AG08396 (cell line): ENCODE results near the gene PUM2.
A peak's percentile ranks its signal among the peaks of the same experiment; 100 is the strongest.
"Not testable (repeated sequence)": the region's sequence is repeated elsewhere in the genome, so short reads cannot be mapped to it uniquely, and the experiment has no call there.

Experiments used
- DNase-seq: peaks from one replicate; pipeline ENCODE4 v3.0.0; 2012; ENCODE audit warnings: low spot score, mixed read lengths

PUM2 gene, protein sequence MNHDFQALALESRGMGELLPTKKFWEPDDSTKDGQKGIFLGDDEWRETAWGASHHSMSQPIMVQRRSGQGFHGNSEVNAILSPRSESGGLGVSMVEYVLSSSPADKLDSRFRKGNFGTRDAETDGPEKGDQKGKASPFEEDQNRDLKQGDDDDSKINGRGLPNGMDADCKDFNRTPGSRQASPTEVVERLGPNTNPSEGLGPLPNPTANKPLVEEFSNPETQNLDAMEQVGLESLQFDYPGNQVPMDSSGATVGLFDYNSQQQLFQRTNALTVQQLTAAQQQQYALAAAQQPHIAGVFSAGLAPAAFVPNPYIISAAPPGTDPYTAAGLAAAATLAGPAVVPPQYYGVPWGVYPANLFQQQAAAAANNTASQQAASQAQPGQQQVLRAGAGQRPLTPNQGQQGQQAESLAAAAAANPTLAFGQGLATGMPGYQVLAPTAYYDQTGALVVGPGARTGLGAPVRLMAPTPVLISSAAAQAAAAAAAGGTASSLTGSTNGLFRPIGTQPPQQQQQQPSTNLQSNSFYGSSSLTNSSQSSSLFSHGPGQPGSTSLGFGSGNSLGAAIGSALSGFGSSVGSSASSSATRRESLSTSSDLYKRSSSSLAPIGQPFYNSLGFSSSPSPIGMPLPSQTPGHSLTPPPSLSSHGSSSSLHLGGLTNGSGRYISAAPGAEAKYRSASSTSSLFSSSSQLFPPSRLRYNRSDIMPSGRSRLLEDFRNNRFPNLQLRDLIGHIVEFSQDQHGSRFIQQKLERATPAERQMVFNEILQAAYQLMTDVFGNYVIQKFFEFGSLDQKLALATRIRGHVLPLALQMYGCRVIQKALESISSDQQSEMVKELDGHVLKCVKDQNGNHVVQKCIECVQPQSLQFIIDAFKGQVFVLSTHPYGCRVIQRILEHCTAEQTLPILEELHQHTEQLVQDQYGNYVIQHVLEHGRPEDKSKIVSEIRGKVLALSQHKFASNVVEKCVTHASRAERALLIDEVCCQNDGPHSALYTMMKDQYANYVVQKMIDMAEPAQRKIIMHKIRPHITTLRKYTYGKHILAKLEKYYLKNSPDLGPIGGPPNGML

DNA sequence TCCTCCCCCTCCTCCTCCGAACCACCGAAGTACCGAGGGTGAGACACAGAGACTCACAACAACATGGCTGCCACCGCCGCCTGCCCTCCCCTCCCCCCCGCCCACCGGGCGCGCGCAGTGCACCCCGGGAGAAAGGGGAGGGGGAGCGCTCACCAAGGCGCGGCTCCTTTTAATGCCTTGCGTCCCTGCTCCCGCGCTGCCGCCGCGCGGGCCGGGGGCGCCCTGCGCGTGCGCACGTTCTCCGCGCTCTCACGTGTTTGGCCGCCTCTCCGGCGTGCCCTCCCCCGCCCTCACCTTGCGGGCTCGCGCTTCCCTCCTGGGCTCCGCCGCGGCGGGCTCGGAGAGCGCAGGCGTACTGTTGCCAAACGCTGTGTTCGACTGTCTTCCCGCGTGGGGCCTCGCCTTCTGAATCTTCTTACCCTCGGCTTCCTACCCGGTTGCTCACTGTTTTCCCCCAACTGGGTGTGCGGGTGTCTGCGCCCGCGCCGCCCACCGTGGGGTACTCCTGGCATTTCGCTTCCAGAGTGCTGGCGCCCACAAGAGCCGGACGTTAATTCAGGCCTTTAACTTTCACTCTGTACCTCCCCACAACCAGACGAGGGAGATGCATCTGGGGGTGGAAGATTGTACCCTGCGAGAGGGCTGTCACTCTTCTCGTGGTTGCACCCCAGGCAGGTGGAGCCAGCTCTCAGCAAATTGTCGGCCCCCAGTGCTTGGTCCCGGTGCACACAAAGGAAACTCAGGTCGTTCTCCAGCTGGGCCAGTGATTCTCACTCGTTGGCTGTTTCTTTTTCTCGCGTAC lies at the start of gene PUM2:
PUM2 (minus strand) TSS at position 92 of the 802 bp plus-strand sequence. CDS start 23,484 bp downstream, outside the sequence.
- peak; percentile 96 for DNase-seq

GRCh38 chr2:20400306-20400705 lies 49.7 kb upstream of the PUM2 start:
- no peak for DNase-seq

GRCh38 chr2:20398956-20399567 lies 48.4 kb upstream of the PUM2 start:
- peak; percentile 55 for DNase-seq

DNA sequence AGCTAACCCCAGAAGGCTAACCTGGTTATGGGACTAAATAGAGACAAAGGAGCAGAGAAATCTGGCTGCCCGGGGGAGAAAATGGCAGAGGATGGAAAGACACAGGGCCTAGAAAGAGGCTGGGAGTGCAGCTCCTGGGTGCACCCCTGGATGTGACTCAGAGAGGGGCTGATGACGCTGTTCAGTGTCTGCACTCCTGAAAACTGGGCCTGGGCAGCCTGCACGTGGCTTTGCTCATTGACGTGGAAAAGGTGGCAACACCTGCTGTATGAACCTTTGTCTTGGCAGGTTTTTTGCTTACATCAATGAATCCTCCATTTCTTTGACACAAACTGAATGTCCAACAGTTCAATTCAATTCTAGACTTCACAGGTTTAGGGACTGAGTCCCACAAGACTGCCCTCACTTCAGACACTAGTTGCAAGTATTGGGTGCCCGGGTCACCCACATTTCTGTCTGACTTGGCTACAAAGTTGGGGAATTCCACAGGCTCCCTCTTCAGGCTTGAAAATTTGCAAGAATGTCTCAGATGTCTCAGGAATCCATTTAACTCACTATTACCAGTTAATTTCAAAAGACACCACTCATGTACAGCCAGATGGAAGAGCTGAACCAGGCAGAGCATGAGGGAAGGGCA lies 47.3 kb upstream of the PUM2 start:
- DNase-seq: no peak

DNA sequence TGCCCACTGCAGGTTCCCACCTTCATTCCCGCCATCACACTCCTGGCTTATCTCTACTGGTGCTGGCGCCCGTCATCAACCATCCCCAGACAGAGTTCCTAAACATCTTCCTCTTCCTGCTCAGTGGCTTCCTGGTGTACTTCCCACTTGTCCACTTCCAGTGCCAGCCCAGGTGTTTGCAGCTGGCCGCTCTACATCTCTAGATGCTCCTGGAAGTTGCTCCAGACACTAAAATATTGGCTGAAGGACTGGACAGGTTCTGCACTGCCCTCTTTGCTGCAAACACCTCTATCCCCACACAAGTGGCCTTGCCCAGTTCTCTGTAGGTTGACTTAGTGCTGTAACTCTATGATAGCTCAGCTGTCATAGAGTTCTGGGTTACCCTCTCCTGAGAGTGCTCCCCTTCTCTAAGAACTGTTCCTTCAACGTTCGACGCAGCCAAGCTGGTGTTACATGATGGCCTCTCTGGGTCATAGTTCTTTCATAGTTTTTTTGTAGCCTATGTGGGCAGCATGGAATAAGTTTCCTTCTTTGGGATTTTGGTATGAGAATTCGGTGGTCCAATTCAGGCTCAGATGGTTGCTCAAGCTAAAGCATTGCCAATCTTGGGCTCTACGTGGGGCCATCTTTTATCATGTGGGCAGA lies 45.8 kb upstream of the PUM2 start:
- DNase-seq: no peak

- no peak for DNase-seq
Measured at GRCh38 chr2:20393986-20394385, 43.3 kb upstream of the PUM2 start.

- no peak for DNase-seq
Measured at GRCh38 chr2:20391951-20392699, 41.5 kb upstream of the PUM2 start.

- DNase-seq: no peak
Measured at GRCh38 chr2:20390524-20391123, 40.0 kb upstream of the PUM2 start.

DNA sequence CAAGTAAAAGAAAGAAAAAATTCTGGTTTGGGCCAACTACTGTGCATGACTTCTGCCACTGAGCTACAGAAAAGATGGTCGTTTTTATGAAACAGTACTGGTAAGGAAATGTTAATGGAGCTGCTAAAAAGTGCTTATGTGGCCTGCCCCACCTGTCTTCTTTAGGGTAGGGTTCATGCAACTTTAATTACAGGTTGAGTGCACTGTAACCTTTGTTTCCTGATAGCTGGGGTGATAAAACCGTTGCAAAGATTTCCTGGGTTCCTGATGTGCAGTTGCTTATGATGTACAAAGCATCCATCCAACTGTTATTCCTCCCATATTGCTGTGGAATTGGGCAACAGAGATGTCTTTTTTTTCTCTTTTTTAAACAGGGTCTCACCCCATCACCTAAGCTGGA lies 34.3 kb upstream of the PUM2 start:
- DNase-seq: no peak

DNA sequence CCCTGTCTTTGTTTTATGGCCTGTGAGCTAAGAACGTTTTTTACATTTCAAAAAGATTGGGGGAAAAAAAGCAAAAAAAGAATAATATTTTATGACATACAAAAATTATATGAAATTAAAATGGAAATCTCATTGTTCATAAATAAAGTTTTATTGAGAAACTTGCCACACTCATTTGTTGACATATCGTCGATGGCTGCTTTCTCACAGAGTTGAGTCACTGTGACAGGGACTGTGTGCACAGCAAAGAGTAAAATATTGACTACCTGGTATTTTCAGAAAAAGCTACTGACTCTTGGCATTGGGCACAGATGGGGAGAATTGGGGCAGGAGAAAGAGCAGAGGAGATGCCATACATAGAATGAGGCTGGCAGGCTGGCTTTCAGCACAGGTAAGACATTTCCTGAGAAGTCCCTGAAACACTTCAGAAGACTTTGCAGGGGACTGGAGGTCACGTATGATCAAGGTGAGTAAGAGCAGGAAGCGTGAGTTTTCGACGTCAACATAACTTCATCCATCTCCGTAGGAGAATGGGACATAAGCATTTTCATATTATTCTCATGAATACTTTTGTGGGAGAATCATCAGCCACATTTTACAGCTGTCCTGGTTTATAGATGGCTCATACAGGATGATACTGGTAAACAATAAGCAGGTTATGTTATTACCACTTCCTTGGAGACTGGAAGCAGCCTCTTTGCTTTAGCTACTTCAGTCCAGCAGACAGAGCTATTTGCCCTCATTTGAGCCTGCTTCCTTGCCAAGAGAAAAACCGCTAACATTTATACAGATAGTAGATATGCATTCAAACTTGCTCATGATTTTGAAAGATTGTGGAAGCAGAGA lies 32.5 kb upstream of the PUM2 start:
- peak; percentile 37 for DNase-seq

DNA sequence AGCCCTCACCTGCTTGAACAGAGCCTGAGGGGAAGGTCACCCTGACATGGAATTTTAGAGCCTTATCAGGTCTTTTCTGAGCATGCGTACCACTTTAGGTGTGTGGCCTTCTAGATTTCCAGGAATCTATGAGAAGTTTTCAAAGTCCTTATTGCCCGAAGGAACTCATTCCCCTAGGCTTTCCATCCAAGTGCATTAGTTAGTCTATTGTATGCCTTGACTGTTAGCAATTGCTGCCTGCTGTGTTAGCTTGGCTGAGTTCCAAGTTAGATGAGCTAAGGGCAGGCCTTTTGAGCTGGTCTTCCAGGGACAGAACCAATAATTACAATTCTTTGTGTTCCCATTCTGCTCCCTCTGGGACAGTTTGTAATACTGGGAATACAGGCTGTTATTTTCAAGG lies 30.8 kb upstream of the PUM2 start:
- no peak for DNase-seq

- DNase-seq: peak; percentile 86
Measured at GRCh38 chr2:20378891-20379519, 28.4 kb upstream of the PUM2 start.

GRCh38 chr2:20378341-20378740 lies 27.7 kb upstream of the PUM2 start:
- DNase-seq: no peak

DNA sequence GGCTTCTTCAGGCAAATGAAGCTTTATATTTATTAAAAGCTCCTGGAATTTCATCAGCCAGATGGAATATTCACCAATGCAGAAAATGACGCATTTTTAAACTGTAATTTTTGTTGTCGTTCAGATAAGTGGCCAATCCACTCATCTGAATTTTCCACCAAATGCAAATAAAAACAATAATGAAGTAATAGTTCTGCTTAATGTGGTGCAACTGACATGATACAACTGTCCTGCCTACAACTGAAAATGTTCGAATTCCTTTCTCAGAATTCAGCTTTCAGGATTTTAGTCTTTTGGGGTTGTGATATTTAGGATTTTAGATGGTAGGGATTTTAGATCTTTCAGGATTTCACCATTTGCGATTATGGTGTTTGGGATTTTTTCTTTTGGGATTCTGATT lies 27.1 kb upstream of the PUM2 start:
- DNase-seq: no peak

DNA sequence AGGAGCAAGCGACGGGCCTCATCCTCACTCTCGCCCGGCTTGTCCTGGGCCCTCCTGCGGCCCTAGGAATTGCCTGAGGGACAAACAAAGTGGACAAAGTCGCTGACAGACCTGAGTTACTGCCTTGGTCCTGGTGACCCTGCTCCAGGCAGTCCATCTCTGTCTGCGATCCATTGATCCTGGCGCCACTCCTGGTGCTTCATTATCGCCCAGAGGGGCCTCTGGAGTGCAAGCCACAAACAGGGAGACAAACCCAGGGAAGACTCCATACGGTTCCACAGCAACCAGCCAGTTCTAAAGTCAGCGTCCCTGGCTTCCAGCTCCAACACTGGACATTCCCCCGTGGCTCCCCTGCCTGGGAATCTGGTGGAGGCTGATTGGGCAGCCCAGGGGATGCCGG lies 24.3 kb upstream of the PUM2 start:
- not testable (repeated sequence) for DNase-seq

- DNase-seq: no peak
Measured at GRCh38 chr2:20372896-20373640, 22.4 kb upstream of the PUM2 start.
